ENCODE measurements around the gene TOM1.

DNA sequence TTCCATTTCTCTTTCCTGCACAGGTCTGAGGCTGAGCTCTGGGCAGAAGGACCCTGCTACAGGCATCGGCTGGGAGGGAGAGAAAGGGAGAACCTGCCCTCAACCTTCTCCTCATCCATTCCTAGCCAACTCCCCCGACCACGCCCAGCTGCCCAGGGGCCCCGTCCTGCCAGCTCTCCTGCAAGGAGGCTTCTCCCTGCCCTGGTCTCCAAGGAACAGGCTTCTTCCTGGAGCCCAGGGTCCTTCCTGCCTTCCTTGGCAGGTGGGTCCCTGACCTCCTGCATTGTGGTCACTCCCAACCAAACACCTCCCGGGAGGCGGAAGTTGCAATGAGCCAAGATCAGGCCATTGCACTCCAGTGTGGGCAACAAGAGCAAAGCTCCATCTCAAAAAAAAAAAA is 68.7 kb downstream of the TOM1 start:
- TF ChIP-seq EP300 (IDR thresholded peaks at IDR 0.05; ENCODE audit: low read depth) (no peak), POLR2A (IDR thresholded peaks at IDR 0.05) (no peak), POLR2AphosphoS5 (IDR thresholded peaks at IDR 0.05) (no peak)
- TF ChIP-seq, protein P1, sequence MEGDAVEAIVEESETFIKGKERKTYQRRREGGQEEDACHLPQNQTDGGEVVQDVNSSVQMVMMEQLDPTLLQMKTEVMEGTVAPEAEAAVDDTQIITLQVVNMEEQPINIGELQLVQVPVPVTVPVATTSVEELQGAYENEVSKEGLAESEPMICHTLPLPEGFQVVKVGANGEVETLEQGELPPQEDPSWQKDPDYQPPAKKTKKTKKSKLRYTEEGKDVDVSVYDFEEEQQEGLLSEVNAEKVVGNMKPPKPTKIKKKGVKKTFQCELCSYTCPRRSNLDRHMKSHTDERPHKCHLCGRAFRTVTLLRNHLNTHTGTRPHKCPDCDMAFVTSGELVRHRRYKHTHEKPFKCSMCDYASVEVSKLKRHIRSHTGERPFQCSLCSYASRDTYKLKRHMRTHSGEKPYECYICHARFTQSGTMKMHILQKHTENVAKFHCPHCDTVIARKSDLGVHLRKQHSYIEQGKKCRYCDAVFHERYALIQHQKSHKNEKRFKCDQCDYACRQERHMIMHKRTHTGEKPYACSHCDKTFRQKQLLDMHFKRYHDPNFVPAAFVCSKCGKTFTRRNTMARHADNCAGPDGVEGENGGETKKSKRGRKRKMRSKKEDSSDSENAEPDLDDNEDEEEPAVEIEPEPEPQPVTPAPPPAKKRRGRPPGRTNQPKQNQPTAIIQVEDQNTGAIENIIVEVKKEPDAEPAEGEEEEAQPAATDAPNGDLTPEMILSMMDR (IDR thresholded peaks at IDR 0.05): no peak

All from transverse colon (tissue), 4 donors.